B cell (primary cell): Measurements from ENCODE around the gene SELENOI.

ENCODE experiments used
- CTCF ChIP-seq: fragments of 200-600 bp; IDR thresholded peaks from one replicate; pipeline ENCODE4 v1.8.0; 2022; ENCODE audit warnings: antibody characterized with exemption, mild to moderate bottlenecking
- EZH2 ChIP-seq: IDR thresholded peaks from 2 replicates; pipeline ENCODE4 v1.6.1; 2012; ENCODE audit warnings: borderline replicate concordance, low read depth, mild to moderate bottlenecking, moderate library complexity, low read length; ENCODE audit not compliant: insufficient read depth, poor library complexity, severe bottlenecking

GRCh38 chr2:26422947-26423629 is 77.1 kb downstream of the SELENOI start:
- no peak for TF ChIP-seq CTCF
- no peak for TF ChIP-seq EZH2
